ENCODE data around the gene MKS1.

The MKS1 gene

DNA sequence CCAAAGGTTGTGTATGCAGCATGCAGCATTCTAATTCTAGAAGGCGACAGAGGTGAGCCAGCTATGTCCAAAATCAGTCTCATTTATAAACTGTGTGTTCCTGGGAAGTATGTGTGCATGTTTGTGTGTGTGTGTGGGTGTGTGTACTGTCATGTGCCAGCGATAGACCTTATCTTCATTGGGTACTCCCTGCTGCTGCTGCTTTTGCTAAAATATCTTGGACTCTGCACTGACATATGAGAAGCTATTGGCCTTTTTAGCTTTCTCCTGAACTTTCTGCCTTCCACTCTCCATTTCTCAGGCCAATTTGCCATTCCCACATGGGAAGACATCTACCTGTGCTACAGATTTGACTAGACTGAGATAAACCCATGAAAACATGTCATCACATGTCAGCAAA, 17.3 kb upstream of the MKS1 start:
- ChIA-PET CTCF (interaction anchor here (0.7 to 6.3 kb wide), 5 partner anchors 13 to 179 kb away, joined by 3 to 84 read pairs (median 4); partner anchors contain the start of gene MKS1), POLR2A (no interaction called here)
- TF ChIP-seq, protein P1, sequence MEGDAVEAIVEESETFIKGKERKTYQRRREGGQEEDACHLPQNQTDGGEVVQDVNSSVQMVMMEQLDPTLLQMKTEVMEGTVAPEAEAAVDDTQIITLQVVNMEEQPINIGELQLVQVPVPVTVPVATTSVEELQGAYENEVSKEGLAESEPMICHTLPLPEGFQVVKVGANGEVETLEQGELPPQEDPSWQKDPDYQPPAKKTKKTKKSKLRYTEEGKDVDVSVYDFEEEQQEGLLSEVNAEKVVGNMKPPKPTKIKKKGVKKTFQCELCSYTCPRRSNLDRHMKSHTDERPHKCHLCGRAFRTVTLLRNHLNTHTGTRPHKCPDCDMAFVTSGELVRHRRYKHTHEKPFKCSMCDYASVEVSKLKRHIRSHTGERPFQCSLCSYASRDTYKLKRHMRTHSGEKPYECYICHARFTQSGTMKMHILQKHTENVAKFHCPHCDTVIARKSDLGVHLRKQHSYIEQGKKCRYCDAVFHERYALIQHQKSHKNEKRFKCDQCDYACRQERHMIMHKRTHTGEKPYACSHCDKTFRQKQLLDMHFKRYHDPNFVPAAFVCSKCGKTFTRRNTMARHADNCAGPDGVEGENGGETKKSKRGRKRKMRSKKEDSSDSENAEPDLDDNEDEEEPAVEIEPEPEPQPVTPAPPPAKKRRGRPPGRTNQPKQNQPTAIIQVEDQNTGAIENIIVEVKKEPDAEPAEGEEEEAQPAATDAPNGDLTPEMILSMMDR (IDR thresholded peaks at IDR 0.05; ENCODE audit: control extremely low read depth, extremely low read depth, low read depth, missing control alignments): no peak
- DNase-seq (ENCODE audit: extremely low spot score): no peak

DNA sequence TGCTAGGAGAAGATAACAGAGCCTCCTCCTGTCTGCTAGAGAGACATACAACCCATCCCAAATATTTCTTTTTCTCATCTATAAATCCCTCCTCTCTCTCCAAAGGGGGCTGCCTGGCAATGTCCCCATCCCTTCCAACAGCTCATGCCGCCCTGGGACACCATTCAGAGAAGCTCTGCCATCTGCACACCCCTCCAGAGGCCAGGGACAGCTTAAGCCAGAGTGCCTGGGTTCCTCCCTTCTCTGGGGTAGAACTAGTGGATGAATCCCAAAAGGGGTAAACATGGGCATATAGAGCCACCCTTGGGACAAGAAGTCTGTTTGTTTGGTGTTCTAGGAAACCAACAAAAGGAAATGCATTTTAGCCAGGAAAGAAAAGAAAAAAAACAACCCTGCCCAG, 16.8 kb upstream of the MKS1 start:
- POLR2A ChIA-PET: no interaction called here
- DNase-seq (ENCODE audit: extremely low spot score): no peak
- CTCF ChIA-PET: interaction anchor here (1.1 to 6.3 kb wide), 3 partner anchors 13 to 36 kb away, joined by 4 to 84 read pairs (median 5); partner anchors contain the start of gene MKS1
- TF ChIP-seq, protein P1 (IDR thresholded peaks at IDR 0.05; ENCODE audit: control extremely low read depth, extremely low read depth, low read depth, missing control alignments): no peak

DNA sequence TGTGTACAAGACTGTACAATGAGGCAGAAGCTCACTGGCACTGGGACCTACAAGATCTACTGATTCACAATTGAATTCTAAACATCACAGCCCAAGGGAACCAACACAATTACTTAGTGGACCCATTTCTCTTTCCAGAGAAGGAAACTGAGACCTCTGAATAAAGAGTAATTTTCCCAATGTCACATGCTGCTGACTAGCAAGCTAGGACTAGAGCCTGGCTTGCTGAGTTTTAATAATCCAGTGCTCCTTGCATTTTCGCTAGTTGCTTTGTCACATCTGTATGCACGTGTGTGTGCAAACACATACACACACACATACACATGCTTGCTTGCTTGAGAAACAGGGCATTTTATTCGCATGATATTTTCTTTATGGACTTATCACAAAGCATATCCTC, 15.5 kb upstream of the MKS1 start:
- TF ChIP-seq, protein P1 (IDR thresholded peaks at IDR 0.05; ENCODE audit: control extremely low read depth, extremely low read depth, low read depth, missing control alignments): no peak
- DNase-seq (ENCODE audit: extremely low spot score): no peak
- POLR2A ChIA-PET: no interaction called here
- CTCF ChIA-PET: interaction anchor here (1.7 to 6.3 kb wide), 2 partner anchors 9 to 15 kb away, joined by 4 to 84 read pairs; no protein-coding TSS in a partner anchor

DNA sequence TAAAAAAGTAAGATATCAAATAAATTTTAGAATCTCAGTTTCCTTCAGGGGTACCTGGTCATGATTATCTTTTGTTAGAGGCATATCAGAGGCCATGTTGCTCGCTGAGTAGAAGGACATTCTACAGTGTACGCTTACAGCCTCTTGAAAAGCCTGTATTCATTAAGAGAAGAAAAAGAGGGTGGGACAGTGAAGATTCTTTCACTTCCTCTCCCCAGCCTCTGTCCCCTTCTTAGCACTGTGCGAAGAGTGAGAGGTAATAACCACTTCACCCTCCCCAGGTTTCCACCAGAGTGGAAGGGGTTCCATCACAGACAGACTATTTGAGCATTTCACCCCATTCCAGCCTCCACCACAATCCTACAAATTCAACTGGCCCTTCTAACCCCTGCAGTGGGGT, 14.5 kb upstream of the MKS1 start:
- DNase-seq (ENCODE audit: extremely low spot score): peak; percentile 67
- TF ChIP-seq, protein P1 (IDR thresholded peaks at IDR 0.05; ENCODE audit: control extremely low read depth, extremely low read depth, low read depth, missing control alignments): no peak
- ChIA-PET CTCF (interaction anchor here (1.6 to 8.6 kb wide), 2 partner anchors 15 to 21 kb away, joined by 4 to 77 read pairs; no protein-coding TSS in a partner anchor), POLR2A (no interaction called here)

DNA sequence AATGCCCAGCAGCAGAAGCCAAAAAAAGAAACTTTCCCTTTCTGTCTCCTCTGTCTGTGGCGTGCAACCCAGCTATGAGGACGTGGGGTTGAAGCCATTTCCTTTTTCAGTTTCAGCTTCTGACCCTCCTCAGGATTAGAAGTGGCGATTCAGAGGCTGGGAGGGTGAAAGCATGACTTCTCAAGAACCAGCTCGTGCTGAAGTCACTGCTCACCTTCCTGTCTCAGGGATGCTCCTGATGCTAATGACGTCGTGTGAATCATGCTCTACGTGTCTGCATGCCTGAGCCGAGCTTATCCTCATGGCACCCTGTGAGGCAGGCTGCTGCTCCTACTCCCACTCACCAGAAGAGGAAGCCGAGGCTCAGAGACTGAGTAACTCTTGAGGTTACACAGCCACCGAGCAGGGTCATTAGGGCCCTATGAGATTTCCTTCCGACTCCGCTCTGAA, 13.7 kb upstream of the MKS1 start:
- ChIA-PET CTCF (interaction anchor here (0.9 to 8.6 kb wide), 5 partner anchors 12 to 215 kb away, joined by 4 to 77 read pairs (median 6); partner anchors contain the start of gene MKS1), POLR2A (no interaction called here)
- TF ChIP-seq, protein P1 (IDR thresholded peaks at IDR 0.05; ENCODE audit: control extremely low read depth, extremely low read depth, low read depth, missing control alignments): no peak
- peak; percentile 76 for DNase-seq (ENCODE audit: extremely low spot score)

DNA sequence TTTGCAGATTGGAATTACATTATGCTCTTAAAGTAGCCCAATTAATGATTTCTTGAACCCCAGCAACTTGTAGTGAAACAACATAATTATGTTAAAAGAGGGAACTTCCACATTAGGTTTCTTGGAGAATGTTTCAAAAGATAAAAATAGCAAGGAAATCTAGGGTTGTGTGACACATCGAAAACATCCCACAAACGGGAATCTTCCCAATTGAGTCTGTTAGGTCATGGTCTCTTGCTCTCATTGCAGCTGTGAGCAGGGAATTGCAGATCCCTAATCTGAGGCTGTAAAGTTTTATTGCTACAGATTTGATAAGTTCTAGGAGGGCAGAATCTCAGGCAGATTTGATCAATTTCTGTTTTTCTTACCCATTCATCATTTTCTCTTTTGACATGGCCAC, 12.6 kb upstream of the MKS1 start:
- TF ChIP-seq, protein P1 (IDR thresholded peaks at IDR 0.05; ENCODE audit: control extremely low read depth, extremely low read depth, low read depth, missing control alignments): no peak
- CTCF ChIA-PET: interaction anchor here (1.1 to 8.6 kb wide), 6 partner anchors 13 to 72 kb away, joined by 3 to 77 read pairs (median 7); partner anchors contain the start of gene MKS1
- POLR2A ChIA-PET: no interaction called here
- no peak for DNase-seq (ENCODE audit: extremely low spot score)
